ENCODE measurements around the gene NEDD4L. TPM values are rescaled to one million over a fixed set of nuclear protein-coding genes. Genes with fewer than 3 reads are reported as not detected.

The NEDD4L gene
- total RNA-seq, 1 donor from 2014 or later = 209 TPM

- TF ChIP-seq CTCF (IDR thresholded peaks at IDR 0.05; ENCODE audit: partially characterized antibody, unreplicated experiment) = no peak
- Mint-ChIP-seq H3K9me3 (ENCODE audit: unreplicated experiment) (no peaks in the 10 kb centered on the region), H3K27me3 (ENCODE audit: unreplicated experiment) (no peaks in the 10 kb centered on the region), H3K4me3 (ENCODE audit: unreplicated experiment) (no peak overlapping the region), H3K4me1 (ENCODE audit: low read depth, unreplicated experiment) (peaks cover 4% of the 10 kb centered on the region), H3K27ac (ENCODE audit: unreplicated experiment) (no peak overlapping the region), H3K36me3 (ENCODE audit: unreplicated experiment) (no peaks in the 10 kb centered on the region)
- DNase-seq = no peak
Measured at GRCh38 chr18:58362829-58363271, 318.8 kb downstream of the NEDD4L start.

GRCh38 chr18:58363767-58364540, 319.9 kb downstream of the NEDD4L start:
- no peak overlapping the region for H3K4me3 Mint-ChIP-seq (ENCODE audit: unreplicated experiment)
- H3K27me3 Mint-ChIP-seq (ENCODE audit: unreplicated experiment) = no peaks in the 10 kb centered on the region
- H3K4me1 Mint-ChIP-seq (ENCODE audit: low read depth, unreplicated experiment) = peaks cover 4% of the 10 kb centered on the region
- TF ChIP-seq CTCF (IDR thresholded peaks at IDR 0.05; ENCODE audit: partially characterized antibody, unreplicated experiment) = no peak
- no peaks in the 10 kb centered on the region for H3K36me3 Mint-ChIP-seq (ENCODE audit: unreplicated experiment)
- H3K9me3 Mint-ChIP-seq (ENCODE audit: unreplicated experiment) = no peaks in the 10 kb centered on the region
- DNase-seq = no peak
- no peak overlapping the region for H3K27ac Mint-ChIP-seq (ENCODE audit: unreplicated experiment)

GRCh38 chr18:58364876-58365528, 321.0 kb downstream of the NEDD4L start:
- Mint-ChIP-seq H3K27ac (ENCODE audit: unreplicated experiment) (no peak overlapping the region), H3K9me3 (ENCODE audit: unreplicated experiment) (peaks cover 1% of the 10 kb centered on the region), H3K4me1 (ENCODE audit: low read depth, unreplicated experiment) (peaks cover 4% of the 10 kb centered on the region), H3K27me3 (ENCODE audit: unreplicated experiment) (no peaks in the 10 kb centered on the region), H3K36me3 (ENCODE audit: unreplicated experiment) (peaks cover 2% of the 10 kb centered on the region), H3K4me3 (ENCODE audit: unreplicated experiment) (no peak overlapping the region)
- no peak for TF ChIP-seq CTCF (IDR thresholded peaks at IDR 0.05; ENCODE audit: partially characterized antibody, unreplicated experiment)
- DNase-seq = no peak

GRCh38 chr18:58367425-58368140, 323.6 kb downstream of the NEDD4L start:
- peaks cover 4% of the 10 kb centered on the region for H3K27me3 Mint-ChIP-seq (ENCODE audit: unreplicated experiment)
- H3K27ac Mint-ChIP-seq (ENCODE audit: unreplicated experiment) = no peak overlapping the region
- no peak overlapping the region for H3K4me3 Mint-ChIP-seq (ENCODE audit: unreplicated experiment)
- TF ChIP-seq CTCF (IDR thresholded peaks at IDR 0.05; ENCODE audit: partially characterized antibody, unreplicated experiment) = no peak
- no peak for DNase-seq
- peaks cover 5% of the 10 kb centered on the region for H3K36me3 Mint-ChIP-seq (ENCODE audit: unreplicated experiment)
- H3K9me3 Mint-ChIP-seq (ENCODE audit: unreplicated experiment) = peaks cover 3% of the 10 kb centered on the region
- H3K4me1 Mint-ChIP-seq (ENCODE audit: low read depth, unreplicated experiment) = no peaks in the 10 kb centered on the region
